Type B pancreatic cell (in vitro differentiated cells): Measurements from ENCODE around the gene IL18R1. TPM values are rescaled to one million over a fixed set of nuclear protein-coding genes. Genes with fewer than 3 reads are reported as not detected.

Experiments used
- DNase-seq: peaks from one replicate; pipeline ENCODE4 v3.0.0; 2021; ENCODE audit warnings: mixed read lengths; ENCODE audit not compliant: unreplicated experiment; ENCODE audit errors: extremely low spot score
- H3K27ac Mint-ChIP-seq: 2 replicates; pipeline ENCODE4 v1.8.0; 2021; ENCODE audit warnings: mild to moderate bottlenecking, mixed read lengths
- H3K27me3 Mint-ChIP-seq: 2 replicates; pipeline ENCODE4 v1.8.0; 2021; ENCODE audit warnings: mixed read lengths
- H3K36me3 Mint-ChIP-seq: 2 replicates; pipeline ENCODE4 v1.8.0; 2021; ENCODE audit warnings: mixed read lengths
- H3K4me1 Mint-ChIP-seq: one replicate; pipeline ENCODE4 v1.8.0; 2021; ENCODE audit warnings: mixed read lengths; ENCODE audit not compliant: unreplicated experiment
- H3K4me3 Mint-ChIP-seq: 2 replicates; pipeline ENCODE4 v1.8.0; 2021; ENCODE audit warnings: mild to moderate bottlenecking, mixed read lengths
- H3K9me3 Mint-ChIP-seq: 2 replicates; pipeline ENCODE4 v1.8.0; 2021; ENCODE audit warnings: mixed read lengths
- total RNA-seq: library from RNA; stranded (reverse); gene quantifications from 2 replicates; pipeline ENCODE4 v1.2.1, GENCODE V29; 2021; ENCODE audit warnings: low replicate concordance
- TF ChIP-seq, protein P1 (sequence below): fragments of 200-600 bp; sonication (generic); conservative IDR thresholded peaks from 2 replicates; pipeline ENCODE4 v1.5.0; 2021; ENCODE audit warnings: antibody characterized with exemption, mild to moderate bottlenecking

Gene IL18R1
- total RNA-seq, 1 donor from 2014 or later: 5.8 TPM

- H3K9me3 Mint-ChIP-seq: no peaks in the 10 kb centered on the region
- DNase-seq: no peak
- H3K36me3 Mint-ChIP-seq: no peaks in the 10 kb centered on the region
- no peak overlapping the region for H3K4me3 Mint-ChIP-seq
- TF ChIP-seq, protein P1, sequence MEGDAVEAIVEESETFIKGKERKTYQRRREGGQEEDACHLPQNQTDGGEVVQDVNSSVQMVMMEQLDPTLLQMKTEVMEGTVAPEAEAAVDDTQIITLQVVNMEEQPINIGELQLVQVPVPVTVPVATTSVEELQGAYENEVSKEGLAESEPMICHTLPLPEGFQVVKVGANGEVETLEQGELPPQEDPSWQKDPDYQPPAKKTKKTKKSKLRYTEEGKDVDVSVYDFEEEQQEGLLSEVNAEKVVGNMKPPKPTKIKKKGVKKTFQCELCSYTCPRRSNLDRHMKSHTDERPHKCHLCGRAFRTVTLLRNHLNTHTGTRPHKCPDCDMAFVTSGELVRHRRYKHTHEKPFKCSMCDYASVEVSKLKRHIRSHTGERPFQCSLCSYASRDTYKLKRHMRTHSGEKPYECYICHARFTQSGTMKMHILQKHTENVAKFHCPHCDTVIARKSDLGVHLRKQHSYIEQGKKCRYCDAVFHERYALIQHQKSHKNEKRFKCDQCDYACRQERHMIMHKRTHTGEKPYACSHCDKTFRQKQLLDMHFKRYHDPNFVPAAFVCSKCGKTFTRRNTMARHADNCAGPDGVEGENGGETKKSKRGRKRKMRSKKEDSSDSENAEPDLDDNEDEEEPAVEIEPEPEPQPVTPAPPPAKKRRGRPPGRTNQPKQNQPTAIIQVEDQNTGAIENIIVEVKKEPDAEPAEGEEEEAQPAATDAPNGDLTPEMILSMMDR: no peak
- H3K27me3 Mint-ChIP-seq: peaks cover 34% of the 10 kb centered on the region
- no peaks in the 10 kb centered on the region for H3K4me1 Mint-ChIP-seq
- H3K27ac Mint-ChIP-seq: no peak overlapping the region
These were observed 70.0 kb downstream of the IL18R1 start for GRCh38 chr2:102425441-102426132.

- no peak overlapping the region for H3K4me3 Mint-ChIP-seq
- TF ChIP-seq, protein P1: no peak
- DNase-seq: no peak
- H3K4me1 Mint-ChIP-seq: no peaks in the 10 kb centered on the region
- H3K27ac Mint-ChIP-seq: no peak overlapping the region
- no peaks in the 10 kb centered on the region for H3K9me3 Mint-ChIP-seq
- no peaks in the 10 kb centered on the region for H3K36me3 Mint-ChIP-seq
- peaks cover 19% of the 10 kb centered on the region for H3K27me3 Mint-ChIP-seq
These were observed 71.7 kb downstream of the IL18R1 start for GRCh38 chr2:102427249-102427648.

DNA sequence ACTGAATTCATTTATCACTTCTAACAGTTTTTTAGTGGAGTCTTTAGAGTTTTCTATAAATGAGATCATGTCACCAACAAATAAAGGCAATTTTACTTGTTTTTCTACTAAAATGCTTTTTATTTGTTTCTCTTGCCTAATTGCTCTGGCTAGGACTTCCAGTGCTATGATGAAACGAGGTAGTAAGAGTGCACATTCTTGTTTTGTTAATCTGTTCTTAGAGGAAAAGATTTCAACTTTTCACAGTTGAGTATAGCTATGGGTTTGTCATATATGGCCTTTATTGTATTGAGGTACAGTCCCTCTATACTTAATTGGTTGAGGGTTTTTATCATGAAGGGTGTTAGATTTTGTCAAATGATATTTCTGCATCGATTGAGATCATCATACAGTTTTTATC is 73.0 kb downstream of the IL18R1 start:
- Mint-ChIP-seq H3K36me3 (no peaks in the 10 kb centered on the region), H3K4me3 (no peak overlapping the region), H3K4me1 (no peaks in the 10 kb centered on the region), H3K9me3 (no peaks in the 10 kb centered on the region), H3K27ac (no peak overlapping the region), H3K27me3 (peaks cover 15% of the 10 kb centered on the region)
- TF ChIP-seq, protein P1: no peak
- no peak for DNase-seq

DNA sequence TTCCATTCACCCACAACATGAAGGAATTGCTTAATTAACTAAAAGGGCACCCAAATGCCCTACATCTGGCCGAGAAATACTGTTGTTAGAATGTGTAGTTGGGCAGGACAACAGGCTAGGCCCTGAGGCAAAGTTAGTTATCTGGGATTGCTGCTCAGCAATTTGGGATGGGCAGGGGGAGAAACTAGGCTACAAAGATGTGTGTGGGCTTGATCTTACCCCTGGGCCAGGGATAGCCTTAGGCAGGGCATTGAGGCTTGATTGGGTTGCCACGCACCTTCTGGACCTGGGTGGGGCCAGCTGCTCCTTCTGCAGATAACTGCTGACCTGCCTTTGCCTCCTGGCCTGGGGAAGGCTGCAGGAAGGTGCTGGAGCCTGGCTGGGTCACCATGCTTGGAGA is 76.8 kb downstream of the IL18R1 start:
- Mint-ChIP-seq H3K9me3 (no peaks in the 10 kb centered on the region), H3K4me1 (peaks cover 4% of the 10 kb centered on the region), H3K4me3 (no peak overlapping the region), H3K27ac (no peak overlapping the region), H3K27me3 (peaks cover 11% of the 10 kb centered on the region), H3K36me3 (no peaks in the 10 kb centered on the region)
- TF ChIP-seq, protein P1: no peak
- no peak for DNase-seq

- H3K9me3 Mint-ChIP-seq: no peaks in the 10 kb centered on the region
- TF ChIP-seq, protein P1: no peak
- H3K4me3 Mint-ChIP-seq: no peak overlapping the region
- no peak for DNase-seq
- no peaks in the 10 kb centered on the region for H3K36me3 Mint-ChIP-seq
- H3K4me1 Mint-ChIP-seq: peaks cover 4% of the 10 kb centered on the region
- H3K27me3 Mint-ChIP-seq: peaks cover 7% of the 10 kb centered on the region
- no peak overlapping the region for H3K27ac Mint-ChIP-seq
These were observed 78.5 kb downstream of the IL18R1 start for GRCh38 chr2:102433973-102434654.
